Measurements from ENCODE around the gene ELMO2.
"Not testable (repeated sequence)": the region's sequence is repeated elsewhere in the genome, so short reads cannot be mapped to it uniquely, and the experiment has no call there.

The ELMO2 gene

DNA sequence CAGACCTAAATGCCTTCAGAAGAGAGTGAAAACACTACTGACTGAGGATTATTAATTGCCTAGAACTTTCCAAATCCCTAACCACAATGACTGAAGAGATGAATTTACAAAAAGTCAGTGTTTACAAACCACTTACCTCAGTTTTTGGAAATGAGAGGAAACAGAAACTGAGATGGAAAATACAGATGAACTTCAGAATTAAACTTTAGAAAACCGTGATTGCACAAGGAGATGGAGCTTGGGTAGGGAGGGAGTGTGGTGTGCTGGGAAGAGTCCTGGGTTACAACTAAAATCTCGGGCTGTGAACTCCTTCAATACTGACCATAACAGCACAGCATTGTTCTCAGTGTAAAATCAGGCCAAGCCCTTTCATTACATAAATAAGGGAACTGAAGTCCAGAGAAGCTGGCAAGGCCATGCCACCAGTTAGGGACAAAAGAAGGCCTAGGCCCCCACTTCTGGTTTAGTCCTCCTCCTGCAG is 4.0 kb downstream of the ELMO2 start:
- DNase-seq (ENCODE audit: low spot score): no peak

DNA sequence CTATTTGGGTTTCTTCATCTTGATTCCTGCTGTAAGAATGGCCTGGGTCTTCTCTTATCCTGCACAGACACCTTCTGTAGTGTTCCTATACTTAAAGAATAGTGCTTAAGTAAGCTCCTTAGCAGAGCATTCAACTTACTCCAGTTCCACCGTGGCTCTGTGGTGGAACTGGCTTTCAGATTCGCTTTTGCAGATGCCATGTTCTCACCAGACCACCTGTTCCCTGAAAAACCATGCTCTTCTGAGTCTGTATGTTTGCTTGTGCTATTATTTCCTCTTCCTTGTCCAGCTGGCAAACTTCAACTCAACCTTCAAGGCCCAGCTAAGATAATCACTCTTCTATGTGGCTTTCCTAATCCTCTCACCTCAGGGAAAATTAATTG is 4.9 kb downstream of the ELMO2 start:
- DNase-seq (ENCODE audit: low spot score): no peak

- no peak for DNase-seq (ENCODE audit: low spot score)
These were observed 5.5 kb downstream of the ELMO2 start for GRCh38 chr20:46400828-46401477.

- no peak for DNase-seq (ENCODE audit: low spot score)
These were observed 6.2 kb downstream of the ELMO2 start for GRCh38 chr20:46400253-46400652.

GRCh38 chr20:46399401-46399800 is 7.0 kb downstream of the ELMO2 start:
- DNase-seq (ENCODE audit: low spot score): no peak

GRCh38 chr20:46398963-46399362 is 7.5 kb downstream of the ELMO2 start:
- DNase-seq (ENCODE audit: low spot score): no peak

DNA sequence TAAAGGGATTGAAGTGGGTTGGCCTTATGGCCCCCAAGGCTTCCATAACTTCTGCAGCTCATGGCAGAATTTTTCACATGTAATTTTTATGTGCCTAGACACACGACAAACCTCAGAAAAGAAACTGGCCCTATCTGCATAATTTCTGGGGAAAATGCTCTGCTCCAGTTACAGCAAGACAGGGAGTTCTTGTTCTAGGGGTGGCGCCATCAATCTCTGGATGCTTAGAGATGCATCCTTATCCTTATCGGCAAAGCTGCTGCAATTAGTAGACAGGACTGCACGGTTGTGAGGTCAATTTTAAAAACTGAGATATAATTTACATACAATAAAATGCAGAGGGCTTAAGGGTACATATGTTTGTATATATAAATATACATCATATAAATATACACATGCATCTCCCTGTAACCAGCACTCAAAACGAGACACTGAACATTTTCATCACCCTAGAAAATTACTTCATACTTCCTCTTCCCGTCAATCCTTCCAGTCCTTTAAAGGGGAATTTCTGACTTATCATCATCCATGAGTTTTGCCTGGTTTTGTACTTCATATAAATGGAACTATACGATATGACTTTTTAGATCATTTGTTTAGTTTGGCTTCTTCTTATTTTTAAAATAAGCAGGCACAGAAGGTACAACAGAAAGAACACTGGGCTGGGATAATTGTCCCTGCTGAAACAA is 10.2 kb downstream of the ELMO2 start:
- no peak for DNase-seq (ENCODE audit: low spot score)

DNA sequence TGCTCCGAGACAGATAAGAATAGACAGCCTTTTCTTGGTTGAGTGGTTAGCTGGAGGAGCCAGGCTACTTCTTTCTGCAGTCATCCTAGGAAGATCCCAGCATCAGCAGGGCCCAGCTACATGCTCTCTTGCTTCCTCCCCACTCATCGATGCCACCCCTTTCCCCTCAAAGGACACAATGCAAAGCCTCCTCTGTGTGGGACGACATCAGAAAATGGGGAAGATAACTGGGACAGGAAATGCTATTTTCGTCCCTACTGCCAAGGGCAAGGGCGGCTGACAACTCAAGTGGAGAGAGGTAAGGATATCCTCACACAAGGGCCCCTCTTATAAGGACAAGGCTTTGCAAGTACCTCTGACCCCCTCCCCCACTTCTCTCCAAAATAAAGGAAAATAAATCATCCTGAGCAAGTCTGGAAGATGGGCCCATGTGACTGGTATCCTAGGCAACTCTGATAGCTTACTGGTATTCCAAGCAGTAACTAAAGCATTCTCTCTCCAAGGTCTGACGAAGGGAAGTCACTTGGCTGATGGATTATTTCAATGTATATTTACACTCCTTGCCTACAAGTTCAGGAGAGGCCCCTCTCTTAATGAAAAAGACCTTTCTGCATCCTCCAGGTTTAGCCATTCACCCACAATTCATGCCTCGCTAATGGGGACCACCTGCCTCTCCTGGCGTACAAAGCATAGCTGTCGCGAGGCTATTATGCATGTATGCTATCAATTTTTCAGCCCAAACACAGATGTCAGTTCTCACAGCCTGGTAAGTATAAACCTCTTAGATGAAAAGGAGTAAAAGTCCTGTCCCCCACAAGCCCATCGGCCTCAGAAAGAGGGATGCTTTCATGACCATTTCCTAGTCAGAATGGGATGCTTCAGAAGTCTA is 11.3 kb downstream of the ELMO2 start:
- no peak for DNase-seq (ENCODE audit: low spot score)

DNA sequence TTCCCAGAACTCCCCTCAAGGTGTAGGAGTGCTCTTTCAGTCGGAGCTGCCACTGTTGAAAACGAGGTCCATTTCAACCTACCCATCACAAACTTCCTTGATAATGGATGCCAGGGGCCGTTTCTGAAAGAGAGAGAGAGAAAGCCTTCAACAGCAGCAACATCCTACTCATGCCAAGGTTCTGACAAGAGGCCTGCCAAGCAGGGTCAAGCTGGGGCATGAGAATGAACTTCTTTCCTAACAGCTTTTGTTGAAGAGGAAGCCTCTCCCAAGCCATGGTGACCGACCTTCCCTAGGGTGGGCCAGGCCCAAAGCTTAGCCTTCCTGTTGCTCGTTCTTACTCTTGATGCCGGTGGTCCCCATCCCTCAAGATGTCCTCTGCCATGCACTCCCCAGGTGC is 12.4 kb downstream of the ELMO2 start:
- DNase-seq (ENCODE audit: low spot score): no peak

DNA sequence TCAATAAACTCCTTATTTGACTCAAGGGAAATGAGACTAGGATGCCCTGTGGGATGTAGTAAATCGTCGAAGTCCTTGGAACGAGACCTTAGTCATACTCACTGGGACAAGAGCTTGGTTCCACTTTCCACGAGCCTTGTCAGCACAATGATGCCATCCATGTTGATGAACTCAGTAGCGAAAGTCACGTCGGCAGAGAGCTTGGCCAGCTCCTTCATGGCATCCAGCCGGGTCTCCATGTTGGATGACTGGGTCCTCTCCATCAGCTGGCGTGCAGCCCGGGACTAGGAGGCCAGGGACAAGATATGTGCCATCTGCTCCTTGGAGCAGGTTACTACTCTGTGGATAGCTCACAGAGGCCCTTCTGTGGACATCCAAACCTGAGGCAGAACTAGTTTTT is 17.5 kb downstream of the ELMO2 start:
- DNase-seq (ENCODE audit: low spot score): no peak

DNA sequence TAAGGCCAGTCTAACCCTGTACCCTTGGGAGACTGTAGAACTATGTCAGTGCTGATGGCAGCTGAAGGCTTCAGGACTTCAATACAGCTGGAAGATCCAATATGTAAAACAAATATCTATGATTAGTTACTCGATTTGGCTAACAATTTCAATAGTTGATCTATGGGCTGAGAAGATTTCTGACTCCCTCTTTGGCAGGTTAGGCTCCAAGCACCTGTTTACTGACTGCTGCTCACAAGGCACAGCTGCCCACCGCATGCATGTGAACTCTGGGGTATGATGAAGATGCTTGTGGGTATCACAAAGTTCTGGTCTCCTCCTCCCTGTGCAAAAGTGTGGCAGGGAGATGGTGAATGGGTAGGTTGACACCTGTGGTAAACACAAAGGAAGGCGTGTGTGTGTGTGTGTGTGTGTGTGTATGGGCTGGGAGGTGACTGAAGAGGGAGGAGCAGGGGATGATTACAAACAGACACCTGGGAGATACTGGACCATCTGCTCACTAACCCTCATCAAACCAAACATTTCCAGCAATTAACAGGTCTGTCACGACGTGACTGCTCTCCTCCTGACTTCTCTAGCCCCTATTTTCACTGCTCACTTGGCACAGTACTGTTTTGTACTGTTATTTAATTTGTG is 18.1 kb downstream of the ELMO2 start:
- DNase-seq (ENCODE audit: low spot score): no peak

DNA sequence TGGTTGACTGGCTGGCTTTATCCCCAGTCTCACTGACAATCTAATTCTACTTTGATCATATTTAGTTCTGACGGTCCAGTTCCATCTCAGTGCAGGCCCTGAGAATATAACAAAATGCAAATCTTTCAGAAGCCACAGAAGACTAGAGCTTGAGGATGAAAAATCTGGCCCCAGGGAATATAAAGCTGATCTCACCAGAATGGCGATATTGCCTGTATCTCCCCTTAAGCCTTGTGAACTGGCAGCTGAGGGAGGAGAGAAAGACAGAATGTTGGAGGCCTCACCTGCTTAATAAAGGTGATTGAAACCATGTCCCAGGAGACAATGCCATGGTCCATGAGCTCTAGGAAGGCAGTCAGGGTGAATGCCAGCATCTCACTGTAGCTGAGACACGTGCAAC is 19.4 kb downstream of the ELMO2 start:
- not testable (repeated sequence) for DNase-seq (ENCODE audit: low spot score)

GRCh38 chr20:46378412-46379009 is 27.9 kb downstream of the ELMO2 start:
- no peak for DNase-seq (ENCODE audit: low spot score)

DNA sequence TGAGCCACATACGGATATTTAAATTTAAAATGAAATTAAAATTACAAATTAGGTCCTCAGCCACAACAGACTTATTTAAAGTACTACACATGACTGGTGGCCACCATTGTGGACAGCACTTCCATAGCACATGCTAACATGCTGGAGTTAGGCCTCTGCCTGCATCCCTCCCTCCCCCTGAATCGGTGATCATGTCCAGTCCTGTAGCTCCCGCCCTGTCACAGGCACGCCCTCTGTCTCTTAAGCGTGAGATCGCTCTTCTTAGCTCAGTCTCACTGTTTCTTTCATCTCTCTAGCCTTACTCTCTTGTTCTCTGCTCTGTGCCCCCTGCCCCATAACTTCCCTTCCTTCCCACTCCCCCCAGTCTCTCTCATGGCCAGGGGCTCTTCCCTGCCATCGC is 28.9 kb downstream of the ELMO2 start:
- no peak for DNase-seq (ENCODE audit: low spot score)

DNA sequence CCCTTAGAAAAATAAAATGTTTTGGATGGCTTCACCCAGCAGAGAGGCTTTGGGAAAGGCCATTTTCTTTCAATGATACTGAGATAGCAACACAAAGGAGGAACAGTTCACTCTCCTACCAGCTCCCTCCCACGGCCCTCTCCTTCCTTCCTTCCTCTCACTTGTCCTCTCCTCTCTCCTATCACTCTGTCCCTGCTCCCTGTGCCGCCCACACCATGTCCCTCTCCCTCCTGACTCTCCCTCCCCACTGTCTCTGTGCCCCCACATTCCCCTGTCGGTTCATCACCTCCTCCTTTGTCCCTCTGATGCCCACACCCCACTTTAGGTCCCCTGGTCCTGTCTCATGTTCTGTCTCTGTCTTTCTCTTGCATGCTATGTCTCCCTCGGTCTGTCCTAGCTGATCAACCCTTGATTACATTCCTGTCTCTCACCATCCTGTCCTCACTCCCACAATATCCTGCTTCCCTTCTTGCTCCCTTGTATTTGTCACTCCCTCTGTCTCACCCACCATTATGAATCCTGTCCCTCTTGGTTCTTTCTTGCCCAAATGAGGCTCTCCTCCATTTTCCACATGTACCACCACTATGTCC is 30.1 kb downstream of the ELMO2 start:
- DNase-seq (ENCODE audit: low spot score): no peak

DNA sequence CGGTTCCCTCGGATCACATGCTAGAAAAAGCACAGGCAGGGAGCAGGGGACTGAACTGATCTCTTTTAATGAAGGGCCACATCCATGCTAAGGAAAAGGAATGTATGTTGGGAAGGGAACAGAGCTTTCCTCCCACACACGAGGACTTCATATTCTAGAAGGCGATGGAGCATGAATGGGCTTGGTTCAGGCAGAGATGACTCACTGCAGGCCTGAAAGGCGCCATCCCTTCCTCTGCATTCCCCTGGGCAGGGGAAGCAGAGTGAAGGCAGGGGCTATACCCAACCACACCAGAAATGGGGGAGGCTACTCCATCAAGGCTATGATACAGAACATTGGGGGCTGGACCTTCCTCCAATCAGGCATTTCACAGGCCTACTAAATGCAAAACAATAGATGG is 30.6 kb downstream of the ELMO2 start:
- DNase-seq (ENCODE audit: low spot score): peak; percentile 87

GRCh38 chr20:46374383-46374782 is 32.0 kb downstream of the ELMO2 start:
- no peak for DNase-seq (ENCODE audit: low spot score)

- no peak for DNase-seq (ENCODE audit: low spot score)
These were observed 34.8 kb downstream of the ELMO2 start for GRCh38 chr20:46371656-46372055.

- no peak for DNase-seq (ENCODE audit: low spot score)
These were observed 37.5 kb downstream of the ELMO2 start for GRCh38 chr20:46368902-46369268.

- DNase-seq (ENCODE audit: low spot score): no peak
These were observed 38.2 kb downstream of the ELMO2 start for GRCh38 chr20:46367967-46368901.

- no peak for DNase-seq (ENCODE audit: low spot score)
These were observed 39.2 kb downstream of the ELMO2 start for GRCh38 chr20:46367234-46367633.

Data from COLO829 (cell line).